SH-SY5Y (cell line): ENCODE data around the gene VPS41.

Experiments
- GATA2 ChIP-seq: IDR thresholded peaks from 2 replicates; pipeline ENCODE4 v1.6.1; 2011; ENCODE audit warnings: mild to moderate bottlenecking, low read depth, low read length
- GATA3 ChIP-seq: IDR thresholded peaks from 2 replicates; pipeline ENCODE4 v1.6.1; 2011; ENCODE audit warnings: low read depth, mild to moderate bottlenecking, low read length, moderate library complexity

- no peak for TF ChIP-seq GATA2
- no peak for TF ChIP-seq GATA3
Observed at GRCh38 chr7:38881015-38881414, 28.0 kb downstream of the VPS41 start.
